GM12875 (cell line): ENCODE measurements around the gene TTLL11.

Experiments used
- H3K4me3 ChIP-seq: one replicate; pipeline ENCODE4 v1.5.1; 2011; ENCODE audit warnings: low read depth, low read length, control low read depth
- CTCF ChIP-seq: IDR thresholded peaks from 2 replicates; pipeline ENCODE4 v1.5.1; 2011; ENCODE audit warnings: low read depth, mild to moderate bottlenecking, control low read depth, inconsistent platforms, low read length, moderate library complexity, borderline replicate concordance; ENCODE audit not compliant: insufficient read depth

Gene TTLL11

GRCh38 chr9:122128007-122128968, 35.2 kb upstream of the TTLL11 start:
- no peak for TF ChIP-seq CTCF
- no peak overlapping the region for H3K4me3 ChIP-seq

GRCh38 chr9:122127396-122127798, 34.3 kb upstream of the TTLL11 start:
- no peak overlapping the region for H3K4me3 ChIP-seq
- no peak for TF ChIP-seq CTCF

- TF ChIP-seq CTCF: 0 out of 2 replicates have a peak, but pooled peaks have one; percentile 13
- H3K4me3 ChIP-seq: no peak overlapping the region
These were observed 33.5 kb upstream of the TTLL11 start for GRCh38 chr9:122126331-122127261.

- no peak overlapping the region for H3K4me3 ChIP-seq
These were observed 32.6 kb upstream of the TTLL11 start for GRCh38 chr9:122125509-122126330.

GRCh38 chr9:122125158-122125508, 32.0 kb upstream of the TTLL11 start:
- H3K4me3 ChIP-seq: no peak overlapping the region
- TF ChIP-seq CTCF: peak; percentile 92

More at GRCh38 chr9:122125509-122126330, 32.6 kb upstream of the TTLL11 start:
- TF ChIP-seq CTCF: no peak

GRCh38 chr9:122124528-122124927, 31.4 kb upstream of the TTLL11 start:
- TF ChIP-seq CTCF: no peak

More at GRCh38 chr9:122124528-122124927, 31.4 kb upstream of the TTLL11 start:
- no peak overlapping the region for H3K4me3 ChIP-seq
